Duodenal mucosa (tissue), 2 donors: ENCODE measurements around the gene MPZ.
"Not testable (repeated sequence)": the region's sequence is repeated elsewhere in the genome, so short reads cannot be mapped to it uniquely, and the experiment has no call there.

Source experiments
- H3K27ac ChIP-seq: one replicate; pipeline ENCODE4 v1.7.0; 2013; ENCODE audit warnings: low read depth, low read length
- H3K27me3 ChIP-seq, 2 donors: one replicate each; pipeline ENCODE4 v1.7.0; 2013; ENCODE audit warnings: low read length in 2 of 2, control low read depth in 1 of 2; ENCODE audit not compliant: insufficient read depth in 2 of 2, control insufficient read depth in 1 of 2
- H3K36me3 ChIP-seq, 2 donors: one replicate each; pipeline ENCODE4 v1.7.0; 2013; ENCODE audit warnings: low read length in 2 of 2, control low read depth in 1 of 2; ENCODE audit not compliant: insufficient read depth in 2 of 2, control insufficient read depth in 1 of 2
- H3K4me1 ChIP-seq, 2 donors: one replicate each; pipeline ENCODE4 v1.7.0; 2013; ENCODE audit warnings: low read length in 2 of 2, control low read depth in 1 of 2; ENCODE audit not compliant: insufficient read depth in 2 of 2, control insufficient read depth in 1 of 2
- H3K4me3 ChIP-seq, 2 donors: one replicate each; pipeline ENCODE4 v1.7.0; 2013; ENCODE audit warnings: low read length in 2 of 2, low read depth in 1 of 2
- H3K9ac ChIP-seq, 2 donors: one replicate each; pipeline ENCODE4 v1.7.0; 2013; ENCODE audit warnings: low read length in 2 of 2, low read depth in 1 of 2
- H3K9me3 ChIP-seq, 2 donors: one replicate each; pipeline ENCODE4 v1.7.0; 2013; ENCODE audit warnings: low read length in 2 of 2, control low read depth in 1 of 2; ENCODE audit not compliant: control insufficient read depth in 1 of 2

MPZ gene

GRCh38 chr1:161257109-161257508 lies 52.7 kb downstream of the MPZ start:
- H3K9ac ChIP-seq, H3K36me3 ChIP-seq, H3K4me3 ChIP-seq, H3K27ac ChIP-seq, H3K9me3 ChIP-seq: not testable (repeated sequence)
- H3K4me1 ChIP-seq: peaks cover 11 to 17% of the 10 kb centered on the region in 2 donors
- peaks cover 13 to 26% of the 10 kb centered on the region in 2 donors for H3K27me3 ChIP-seq

- peaks cover 13 to 22% of the 10 kb centered on the region in 2 donors for H3K27me3 ChIP-seq
- H3K27ac ChIP-seq, H3K4me3 ChIP-seq, H3K9ac ChIP-seq, H3K4me1 ChIP-seq, H3K36me3 ChIP-seq, H3K9me3 ChIP-seq: not testable (repeated sequence)
Observed at GRCh38 chr1:161255955-161256520, 53.7 kb downstream of the MPZ start.

DNA sequence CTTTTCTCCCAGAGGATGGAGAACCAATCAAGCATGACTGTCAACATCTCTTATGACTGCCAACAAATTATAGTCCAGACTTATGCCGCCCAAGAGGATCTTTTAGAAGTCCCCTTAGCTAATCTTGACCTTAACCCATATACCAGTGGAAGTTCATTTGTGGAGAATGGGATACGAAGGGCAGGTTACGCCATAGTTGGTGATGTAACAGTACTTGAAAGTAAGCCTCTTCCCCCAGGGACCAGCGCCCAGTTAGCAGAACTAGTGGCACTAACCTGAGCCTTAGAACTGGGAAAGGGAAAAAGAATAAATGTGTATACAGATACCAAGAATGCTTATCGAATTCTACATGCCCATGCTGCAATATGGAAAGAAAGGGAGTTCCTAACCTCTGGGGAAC lies 54.5 kb downstream of the MPZ start:
- peaks cover 10 to 21% of the 10 kb centered on the region in 2 donors for H3K27me3 ChIP-seq
- H3K9ac ChIP-seq, H3K9me3 ChIP-seq, H3K4me1 ChIP-seq, H3K36me3 ChIP-seq, H3K4me3 ChIP-seq, H3K27ac ChIP-seq: not testable (repeated sequence)
